NCI-H510A (cell line): Measurements from ENCODE around the gene ST8SIA6.
A peak's percentile ranks its signal among the peaks of the same experiment; 100 is the strongest.
"Not testable (repeated sequence)": the region's sequence is repeated elsewhere in the genome, so short reads cannot be mapped to it uniquely, and the experiment has no call there.

Experiments
- DNase-seq: peaks from one replicate; lab custom pipeline; 2025; lab: John Stamatoyannopoulos, UW

The ST8SIA6 gene

DNA sequence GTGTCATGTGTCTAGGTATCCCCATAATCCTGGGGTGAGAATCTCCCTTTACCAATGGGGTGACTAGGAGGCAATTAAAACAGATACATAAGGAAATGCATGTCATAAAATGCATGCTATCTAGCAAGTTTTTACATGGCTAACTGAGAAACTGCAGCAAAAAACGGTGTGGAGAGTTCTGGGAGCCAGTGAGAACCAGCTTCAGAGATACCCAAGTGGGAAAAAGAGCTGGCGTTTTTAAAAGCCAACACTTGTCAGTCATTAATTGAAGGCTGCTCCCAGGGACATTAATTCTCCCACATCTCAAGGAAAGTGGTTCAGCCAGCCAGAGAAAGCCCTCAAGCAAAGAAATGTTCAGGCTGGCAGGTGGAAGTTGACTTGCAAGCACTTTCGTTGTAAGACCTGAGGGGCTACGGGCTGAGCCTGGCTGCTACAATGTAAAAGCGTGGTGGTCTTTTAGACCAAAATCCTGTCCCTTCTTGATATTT lies 28.1 kb downstream of the ST8SIA6 start:
- DNase-seq, result no peak

DNA sequence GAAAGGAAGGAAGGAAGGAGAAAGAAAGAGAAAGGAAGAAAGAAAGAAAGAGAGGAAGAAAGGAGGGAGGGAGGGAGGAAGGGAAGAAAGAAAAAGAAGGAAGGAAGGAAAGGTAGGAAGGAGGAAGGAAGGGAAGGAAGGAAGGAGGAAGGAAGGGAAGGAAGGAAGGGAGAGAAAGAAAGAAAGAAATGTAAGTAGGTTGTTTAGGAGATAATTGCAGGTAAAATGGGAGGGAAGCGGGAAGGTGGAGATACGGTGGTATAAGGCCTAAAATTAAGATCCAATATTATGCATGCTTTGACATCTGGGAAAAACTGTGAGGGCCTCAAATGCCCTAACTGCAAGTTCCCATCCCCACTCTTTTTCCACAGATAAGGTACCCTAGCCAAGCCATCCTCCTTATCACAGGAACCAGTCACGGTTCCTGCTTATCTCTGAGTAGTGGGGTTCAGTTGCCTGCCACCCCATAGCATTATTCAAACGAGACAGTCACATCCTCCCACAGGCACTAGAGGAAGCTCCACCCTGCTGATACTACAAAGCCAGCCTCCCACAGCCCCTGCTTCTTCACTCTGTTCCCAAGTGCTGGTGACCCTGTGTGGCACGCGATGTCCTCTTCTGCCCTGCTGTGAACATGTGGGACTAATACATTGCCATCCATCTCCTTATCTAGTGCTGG lies 28.7 kb downstream of the ST8SIA6 start:
- DNase-seq, result no peak

DNA sequence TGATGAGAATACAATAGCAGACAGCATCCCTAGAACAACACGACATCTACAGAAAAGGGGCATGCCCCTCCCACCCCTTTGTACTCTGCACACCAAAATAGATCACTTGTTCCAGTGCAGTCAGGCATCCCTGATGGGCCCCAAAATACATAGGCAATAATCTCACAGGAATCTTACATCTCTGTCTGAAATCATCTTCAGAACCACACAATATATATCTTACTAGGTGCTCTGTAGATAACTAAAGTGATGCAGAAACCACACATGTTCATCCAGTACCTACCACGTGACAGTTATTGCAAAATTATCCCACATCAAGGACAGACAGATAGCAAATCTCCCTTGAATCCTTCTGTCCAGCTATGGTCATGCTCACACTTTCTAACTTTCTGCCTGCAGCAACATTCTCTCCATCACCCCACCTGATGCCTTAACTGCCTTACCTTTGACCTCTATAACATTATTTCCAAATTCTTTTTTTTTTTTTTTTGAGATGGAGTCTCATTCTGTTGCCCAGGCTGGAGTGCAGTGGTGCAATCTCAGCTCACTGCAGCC lies 30.7 kb downstream of the ST8SIA6 start:
- DNase-seq, result no peak

DNA sequence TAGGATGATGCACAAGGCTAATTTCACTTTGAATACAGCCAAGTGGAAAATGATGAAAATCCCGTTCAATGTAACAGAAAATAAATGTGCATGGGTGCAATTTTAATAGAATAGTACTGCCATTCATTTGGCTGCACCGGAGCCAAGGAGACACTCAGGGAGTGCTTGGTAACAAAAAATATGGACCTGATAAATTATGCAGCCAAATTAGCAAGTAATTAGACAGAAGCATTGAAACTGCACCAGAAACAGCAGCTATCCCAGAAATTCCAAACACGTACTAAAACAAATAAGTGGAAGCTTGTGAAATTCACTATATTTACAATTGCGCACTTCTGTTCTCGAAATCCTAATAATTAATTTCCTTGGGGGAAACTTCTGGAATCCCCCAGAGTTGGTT lies 31.5 kb downstream of the ST8SIA6 start:
- no peak for DNase-seq

DNA sequence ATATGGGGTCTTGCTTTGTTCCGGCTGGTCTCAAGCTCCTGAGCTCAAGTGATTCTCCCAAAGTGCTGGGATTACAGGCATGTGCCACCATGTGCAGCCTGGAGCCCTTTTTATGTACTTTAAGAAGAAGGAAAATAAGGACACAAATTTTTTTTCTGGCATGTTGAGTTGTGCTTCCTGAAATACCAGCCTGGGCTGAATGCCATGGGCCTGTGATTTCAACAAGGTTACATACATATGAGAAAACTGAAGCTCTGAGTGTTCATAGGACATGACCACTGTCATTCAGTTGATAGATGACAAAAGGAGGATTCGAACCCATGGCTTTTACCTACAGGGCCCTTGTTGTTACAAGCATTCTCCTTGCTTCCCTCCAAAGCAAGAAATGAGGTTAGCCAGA lies 36.1 kb downstream of the ST8SIA6 start:
- no peak for DNase-seq

DNA sequence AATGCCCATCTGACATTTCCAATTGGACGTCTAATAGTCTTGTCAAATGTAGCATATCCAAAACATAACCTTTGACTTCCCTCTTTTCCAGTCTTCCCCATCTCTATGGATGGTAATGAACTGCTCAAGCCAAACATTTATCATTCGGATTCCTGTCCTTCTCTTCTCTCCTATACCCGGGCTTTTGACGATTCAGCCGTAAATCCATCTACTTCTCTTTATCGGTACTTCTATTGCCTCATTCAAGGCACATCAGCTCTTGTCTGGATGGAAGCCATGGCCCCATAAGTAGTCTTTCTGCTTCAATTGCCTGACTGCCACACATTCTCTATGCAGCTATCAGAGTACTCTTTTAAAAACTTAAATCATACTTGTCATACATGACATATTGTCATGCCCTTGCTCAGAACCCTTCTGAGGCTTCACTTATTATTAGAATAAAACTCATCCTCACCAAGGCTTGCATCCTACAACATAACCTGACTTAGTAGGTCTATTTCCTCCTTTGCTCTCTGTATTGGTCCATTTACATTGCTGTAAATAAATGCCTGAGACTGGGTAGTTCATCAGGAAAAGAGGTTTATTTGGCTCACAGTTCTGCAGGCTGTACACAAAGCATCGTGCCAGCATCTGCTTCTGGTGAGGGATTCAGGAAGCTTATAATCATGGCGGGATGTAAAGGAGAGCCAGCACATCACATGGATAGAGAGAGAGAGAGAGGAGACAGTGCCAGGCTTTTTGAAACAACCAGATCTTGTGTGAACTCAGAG lies 37.8 kb downstream of the ST8SIA6 start:
- no peak for DNase-seq

DNA sequence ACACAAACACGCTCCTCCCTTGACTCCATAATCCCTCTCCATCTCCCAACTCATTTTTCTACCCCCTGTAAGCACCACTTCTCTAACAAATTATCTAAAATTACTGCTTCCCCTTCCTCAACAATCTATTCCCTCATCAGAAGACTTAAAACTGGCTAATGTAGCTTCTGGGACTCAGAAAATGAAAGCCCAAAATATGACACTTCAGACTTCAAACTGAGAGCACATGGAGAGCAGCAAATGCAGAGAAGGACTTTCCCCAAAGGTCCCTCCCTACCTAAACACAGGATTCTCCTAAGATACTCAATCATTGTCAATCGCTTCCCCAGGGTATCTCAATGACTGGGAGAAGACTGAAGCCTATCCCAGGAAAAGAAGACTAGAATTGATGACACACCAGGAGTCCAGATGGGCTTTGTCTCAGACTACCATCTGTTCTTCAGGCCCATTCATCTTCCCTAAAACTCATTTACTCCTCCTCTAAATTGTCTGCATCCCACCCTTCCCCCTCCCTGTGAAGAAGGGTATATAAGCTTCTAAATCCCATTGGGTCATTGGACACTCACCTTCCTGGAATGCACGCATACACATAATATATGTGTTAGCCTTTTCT lies 39.2 kb downstream of the ST8SIA6 start:
- no peak for DNase-seq

DNA sequence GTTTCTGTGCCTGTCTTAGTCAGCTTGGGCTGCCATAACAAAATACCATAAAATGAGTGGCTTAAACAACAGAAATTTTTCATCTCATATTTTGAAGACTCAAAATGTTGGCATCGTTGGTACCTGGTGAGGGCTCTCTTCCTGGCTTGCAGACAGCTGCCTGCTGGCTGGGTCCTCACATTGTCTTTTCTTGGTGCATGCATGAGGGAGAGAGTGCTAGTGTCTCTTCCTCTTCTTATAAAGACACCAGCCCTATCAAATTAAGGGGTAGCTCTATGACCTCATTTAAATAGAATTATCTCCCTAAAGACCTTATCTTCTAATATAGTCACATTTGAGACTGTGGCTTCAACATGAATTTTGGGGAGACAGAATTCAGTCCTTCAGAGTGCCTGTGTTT lies 39.9 kb downstream of the ST8SIA6 start:
- DNase-seq, result no peak

DNA sequence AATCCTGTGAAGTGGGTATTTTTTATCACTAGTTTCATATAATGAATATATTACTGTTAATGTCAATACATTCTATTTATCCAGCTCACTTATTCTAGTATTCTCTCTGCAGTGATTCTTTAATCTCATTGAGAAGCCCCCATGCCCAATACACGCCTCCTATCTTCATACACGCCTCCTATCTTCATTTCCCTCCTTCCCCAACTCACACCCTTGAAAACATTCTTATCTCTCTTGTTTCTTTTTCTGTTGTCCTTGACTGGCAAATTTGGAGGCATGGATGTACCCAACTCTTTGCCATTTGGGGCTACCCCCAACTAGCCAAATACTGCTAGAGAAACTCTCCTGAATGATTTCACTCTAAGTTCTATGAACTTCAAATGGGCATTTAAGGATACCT lies 40.5 kb downstream of the ST8SIA6 start:
- no peak for DNase-seq

DNA sequence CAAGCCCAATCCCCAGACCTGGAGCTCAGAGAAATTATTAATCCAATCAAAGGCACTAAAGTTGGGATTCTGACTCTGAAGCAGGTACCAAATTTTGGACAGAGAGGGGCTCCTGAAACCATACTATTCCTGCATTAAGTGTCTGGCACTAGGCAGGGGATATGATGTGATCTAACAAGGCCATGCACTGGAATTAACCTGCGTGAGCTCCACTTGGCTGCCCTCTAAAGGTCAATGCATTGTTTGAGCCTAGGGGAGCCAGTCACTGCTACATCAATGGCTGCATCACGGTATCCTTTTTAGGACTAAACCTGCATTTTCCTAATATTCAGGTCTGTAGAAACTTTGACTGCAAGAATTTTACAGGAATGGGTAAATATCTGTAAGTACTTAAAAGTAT lies 42.1 kb downstream of the ST8SIA6 start:
- no peak for DNase-seq

DNA sequence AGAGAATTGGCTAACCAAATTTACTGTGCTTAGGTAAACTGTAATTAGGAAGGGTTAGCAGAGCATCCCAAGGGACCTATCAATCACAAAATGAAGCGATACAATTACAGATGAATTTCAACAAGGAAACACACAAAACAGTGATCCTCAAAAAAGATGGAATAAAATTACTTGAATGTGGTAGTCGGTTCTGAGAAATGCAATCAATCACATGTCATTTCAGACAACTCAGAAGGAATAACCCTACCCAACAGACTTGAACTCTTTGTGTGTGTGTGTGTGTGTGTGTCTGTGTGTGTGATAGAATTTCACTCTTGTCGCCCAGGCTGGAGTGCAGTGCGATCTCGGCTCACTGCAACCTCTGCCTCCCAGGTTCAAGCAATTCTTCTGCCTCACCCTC lies 43.5 kb downstream of the ST8SIA6 start:
- no peak for DNase-seq

DNA sequence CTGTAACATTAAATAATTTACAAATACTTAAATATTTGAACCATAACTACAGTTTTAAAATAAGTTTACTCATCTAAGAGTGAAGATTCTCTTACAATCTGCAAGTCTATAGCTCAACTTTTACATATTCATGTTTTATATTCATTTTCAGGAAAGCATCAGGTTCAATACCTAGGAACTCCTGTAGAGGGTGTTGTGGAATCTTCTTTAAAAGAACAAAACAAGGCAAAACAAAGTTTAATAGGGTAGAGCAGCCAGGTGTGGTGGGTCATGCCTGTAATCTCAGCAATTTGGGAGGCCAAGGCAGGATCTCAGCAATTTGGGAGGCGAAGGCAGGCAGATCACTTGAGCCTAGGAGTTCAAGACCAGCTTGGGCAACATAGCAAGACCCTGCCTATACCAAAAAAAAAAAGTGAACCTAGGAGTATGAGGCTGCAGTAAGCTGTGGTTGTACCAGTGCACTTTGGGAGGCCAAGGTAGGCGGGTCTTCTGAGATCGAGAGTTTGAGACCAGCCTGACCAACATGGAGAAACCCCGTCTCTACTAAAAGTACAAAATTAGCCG lies 45.1 kb downstream of the ST8SIA6 start:
- DNase-seq, result no peak

DNA sequence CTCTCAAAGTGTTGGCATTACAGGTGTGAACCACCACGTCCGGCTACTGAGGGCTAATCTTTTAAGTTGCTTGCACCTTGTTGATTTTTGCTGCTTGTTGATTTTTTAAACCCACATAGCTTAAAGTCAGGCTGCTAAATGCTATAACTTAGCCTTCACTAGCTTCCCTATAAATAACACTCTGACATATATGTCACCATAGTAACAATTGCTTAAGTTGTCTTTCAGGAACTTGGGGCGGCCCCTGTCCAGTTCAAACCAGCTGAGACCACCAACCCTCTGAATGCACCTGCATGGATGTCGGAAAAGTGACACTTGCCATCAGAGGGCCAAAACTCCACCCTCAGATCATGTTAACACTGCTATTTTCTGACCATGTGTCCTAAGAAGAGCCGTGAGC lies 47.3 kb downstream of the ST8SIA6 start:
- no peak for DNase-seq

DNA sequence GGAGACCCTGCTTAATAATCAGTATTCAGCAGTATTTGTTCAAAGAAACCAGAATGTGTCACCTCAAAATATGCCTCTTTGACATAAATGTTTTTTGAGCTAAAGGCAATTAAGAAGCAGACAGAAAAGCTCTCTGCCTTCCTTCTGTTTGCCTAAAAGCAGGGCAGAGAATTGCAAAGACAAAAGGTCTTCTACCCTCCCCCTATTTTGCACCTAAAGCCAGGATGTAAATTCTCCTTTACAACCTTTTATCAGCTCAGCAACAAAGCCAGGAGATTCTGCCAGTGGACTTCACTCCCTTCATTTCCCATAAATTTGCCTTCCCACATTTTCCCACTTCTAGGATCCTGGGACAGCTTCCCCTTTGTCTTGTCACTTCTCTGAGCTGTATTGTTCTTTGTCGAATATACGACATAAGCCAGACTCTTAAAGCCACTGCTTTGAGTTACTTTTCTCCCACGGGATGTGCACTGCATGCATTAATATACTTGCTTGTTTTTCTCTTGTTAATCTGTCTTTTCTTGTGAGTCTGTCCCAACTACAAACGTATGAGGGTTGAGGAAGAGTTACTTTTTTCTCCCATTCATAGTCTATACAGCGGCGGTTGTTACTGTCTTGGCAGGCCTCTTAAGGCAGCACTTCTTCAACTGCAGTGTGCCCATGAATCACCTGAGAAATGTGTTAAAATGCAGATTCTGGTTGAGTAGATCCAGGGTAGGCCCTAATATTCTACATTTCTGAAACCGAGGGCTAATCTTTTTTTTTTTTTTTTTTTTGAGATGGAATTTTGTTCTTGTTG lies 48.2 kb downstream of the ST8SIA6 start:
- DNase-seq, result no peak

DNA sequence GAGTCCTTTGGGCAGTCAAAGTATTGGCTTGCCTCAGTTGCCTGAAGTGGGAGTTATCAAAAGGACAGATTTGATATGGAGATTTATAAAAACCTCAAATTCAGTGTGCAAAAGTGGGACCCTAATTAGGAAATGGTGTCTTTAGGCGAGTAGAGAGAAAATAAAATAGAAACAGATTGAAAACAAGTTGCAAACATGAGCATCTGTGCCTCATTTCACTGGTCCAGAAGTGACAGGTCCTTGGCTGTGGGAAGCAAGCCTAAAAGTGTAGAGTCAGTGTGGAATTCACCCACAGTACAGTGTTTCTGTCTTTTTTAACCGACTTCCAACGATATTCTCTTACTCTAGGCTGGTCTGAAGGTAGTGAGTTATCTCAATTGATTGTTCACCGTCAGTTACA lies 51.2 kb downstream of the ST8SIA6 start:
- no peak for DNase-seq

DNA sequence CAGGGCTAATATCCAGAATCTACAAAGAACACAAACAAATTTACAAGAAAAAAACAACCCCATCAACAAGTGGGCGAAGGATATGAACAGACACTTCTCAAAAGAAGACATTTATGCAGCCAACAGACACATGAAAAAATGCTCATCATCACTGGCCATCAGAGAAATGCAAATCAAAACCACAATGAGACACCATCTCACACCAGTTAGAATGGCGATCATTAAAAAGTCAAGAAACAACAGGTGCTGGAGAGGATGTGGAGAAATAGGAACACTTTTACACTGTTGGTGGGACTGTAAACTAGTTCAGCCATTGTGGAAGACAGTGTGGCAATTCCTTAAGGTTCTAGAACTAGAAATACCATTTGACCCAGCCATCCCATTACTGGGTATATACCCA lies 52.4 kb downstream of the ST8SIA6 start:
- not testable (repeated sequence) for DNase-seq

DNA sequence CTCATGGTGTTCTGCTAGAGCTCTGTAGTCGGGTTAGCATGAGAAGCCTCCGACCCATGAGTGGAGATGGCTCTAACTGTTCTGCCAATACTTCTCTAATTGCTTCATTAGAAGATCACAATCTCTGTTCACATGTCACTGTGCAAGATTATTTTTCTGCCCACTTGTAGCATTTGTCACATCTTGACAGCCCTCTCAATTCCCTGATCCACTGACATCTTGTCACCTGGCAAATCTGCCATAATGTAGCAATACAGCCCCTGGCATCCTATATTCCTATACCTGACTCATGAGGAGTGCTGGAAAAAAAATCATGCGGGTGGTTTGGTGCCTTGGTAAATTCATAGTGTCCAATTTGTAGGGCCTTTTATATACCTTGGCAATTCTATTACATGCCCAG lies 58.4 kb downstream of the ST8SIA6 start:
- DNase-seq, result no peak

DNA sequence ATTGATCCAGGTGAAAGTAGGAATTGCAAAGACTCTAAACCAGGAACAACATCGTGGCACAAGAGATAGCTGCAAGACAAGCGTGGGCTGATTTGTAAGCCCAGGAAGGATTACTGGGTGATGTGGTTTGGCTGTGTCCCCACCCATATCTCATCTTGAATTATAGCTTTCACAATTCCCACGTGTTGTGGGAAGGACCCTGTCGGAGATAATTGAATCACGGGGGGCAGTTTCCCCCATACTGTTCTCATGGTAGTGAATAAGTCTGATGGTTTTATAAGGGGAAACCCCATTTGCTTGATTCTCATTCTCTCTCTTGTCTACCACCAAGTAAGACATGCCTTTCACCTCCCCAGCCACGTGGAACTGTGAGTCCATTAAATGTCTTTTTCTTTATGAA lies 59.5 kb downstream of the ST8SIA6 start:
- DNase-seq, result no peak

DNA sequence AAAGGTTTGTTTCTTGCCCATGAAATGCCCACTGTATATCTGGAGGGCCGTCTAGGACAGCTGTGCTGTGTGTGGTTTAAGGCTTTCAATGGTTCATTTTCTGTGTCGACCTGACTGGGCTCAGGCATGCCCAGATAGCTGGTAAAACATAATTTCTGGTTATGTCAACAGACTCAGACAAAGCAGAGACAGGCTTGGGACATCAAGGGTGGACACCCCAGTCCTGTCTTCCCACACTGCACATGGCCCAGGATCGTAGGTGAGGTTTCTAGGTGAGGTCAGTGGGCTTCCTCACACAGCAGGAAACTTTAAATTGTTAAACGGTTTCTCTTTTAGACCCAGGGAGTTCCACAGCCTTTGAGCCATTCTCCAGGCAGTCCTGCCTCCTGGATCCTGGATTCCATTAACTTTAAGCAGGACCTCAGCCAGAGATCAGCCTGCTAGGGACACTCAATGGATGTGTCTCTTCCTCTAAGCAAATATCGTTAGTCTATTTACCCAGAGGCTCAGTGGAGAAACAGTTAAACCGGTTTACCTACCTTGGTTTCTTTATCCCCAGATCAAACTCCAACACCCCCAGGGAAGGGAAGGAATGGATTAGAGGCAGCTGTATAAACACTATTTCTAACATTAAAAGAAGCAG lies 66.4 kb downstream of the ST8SIA6 start:
- peak; percentile 61 for DNase-seq

DNA sequence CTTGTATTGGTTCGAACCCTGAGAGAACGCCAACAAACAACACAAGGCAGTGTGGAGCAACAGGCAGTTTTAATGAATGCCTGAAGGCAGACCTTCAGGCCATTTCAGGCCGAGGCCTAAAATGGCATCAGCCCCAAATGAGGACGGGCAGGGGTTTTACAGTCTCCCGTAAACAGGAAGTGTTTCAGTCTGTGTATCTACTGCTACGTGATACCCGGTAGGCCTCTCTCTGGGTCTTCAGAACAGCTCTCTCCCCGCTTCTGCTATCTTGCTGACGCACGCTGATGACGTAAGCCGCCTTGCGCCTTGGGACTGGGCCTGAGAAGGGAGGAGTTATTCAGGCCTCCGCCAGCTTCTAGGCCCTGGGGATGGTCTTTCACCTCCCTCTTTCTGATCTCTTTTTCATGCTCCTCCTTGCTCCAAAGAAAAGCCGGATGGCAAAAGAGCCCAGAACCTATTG lies 67.7 kb downstream of the ST8SIA6 start:
- peak; percentile 93 for DNase-seq

DNA sequence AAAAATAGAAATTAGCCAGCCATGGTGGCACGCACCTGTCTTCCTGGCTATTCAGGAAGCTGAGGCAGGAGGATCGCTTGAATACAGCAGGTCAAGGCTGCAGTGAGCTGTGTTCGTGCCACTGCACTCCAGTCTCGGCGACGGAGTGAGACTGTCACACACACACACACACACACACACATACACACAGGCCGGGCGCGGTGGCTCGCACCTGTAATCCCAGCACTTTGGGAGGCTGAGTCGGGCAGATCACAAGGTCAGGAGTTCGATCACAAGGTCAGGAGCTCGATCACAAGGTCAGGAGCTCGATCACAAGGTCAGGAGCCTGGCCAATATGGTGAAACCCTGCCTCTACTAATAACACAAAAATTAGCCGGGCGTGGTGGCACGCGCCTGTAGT lies 68.4 kb downstream of the ST8SIA6 start:
- no peak for DNase-seq
